Measurements from ENCODE around the gene BSN. TPM values are rescaled to one million over a fixed set of nuclear protein-coding genes. Genes with fewer than 3 reads are reported as not detected.

Gene BSN
- polyA plus RNA-seq, 1 donor (not counting 4 experiments of a cell fraction or from before 2014, with no cell fraction given), result under 0.01 TPM

DNA sequence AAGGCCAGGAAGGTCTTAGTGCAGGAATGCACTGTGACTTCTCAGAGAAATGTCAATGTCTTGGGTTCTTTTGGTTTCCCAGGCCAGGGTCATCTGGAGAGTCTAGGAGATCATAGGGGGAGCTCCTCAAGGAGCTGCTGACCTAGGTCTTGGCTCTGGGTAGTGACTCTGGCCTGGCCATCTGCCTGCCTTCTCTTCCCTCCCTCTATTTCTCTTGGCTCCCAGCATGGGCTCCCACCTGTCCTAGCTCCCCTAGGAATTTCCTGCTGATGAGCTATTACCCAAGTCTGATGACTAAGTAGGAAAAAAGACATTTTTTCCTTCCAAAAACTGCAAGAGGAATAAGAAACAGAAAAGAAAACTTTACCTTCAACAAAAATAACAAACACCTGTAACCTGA, 57.4 kb downstream of the BSN start:
- H2AFZ ChIP-seq (ENCODE audit: control insufficient read depth, low read length), result no peak overlapping the region
- TF ChIP-seq, protein P1, sequence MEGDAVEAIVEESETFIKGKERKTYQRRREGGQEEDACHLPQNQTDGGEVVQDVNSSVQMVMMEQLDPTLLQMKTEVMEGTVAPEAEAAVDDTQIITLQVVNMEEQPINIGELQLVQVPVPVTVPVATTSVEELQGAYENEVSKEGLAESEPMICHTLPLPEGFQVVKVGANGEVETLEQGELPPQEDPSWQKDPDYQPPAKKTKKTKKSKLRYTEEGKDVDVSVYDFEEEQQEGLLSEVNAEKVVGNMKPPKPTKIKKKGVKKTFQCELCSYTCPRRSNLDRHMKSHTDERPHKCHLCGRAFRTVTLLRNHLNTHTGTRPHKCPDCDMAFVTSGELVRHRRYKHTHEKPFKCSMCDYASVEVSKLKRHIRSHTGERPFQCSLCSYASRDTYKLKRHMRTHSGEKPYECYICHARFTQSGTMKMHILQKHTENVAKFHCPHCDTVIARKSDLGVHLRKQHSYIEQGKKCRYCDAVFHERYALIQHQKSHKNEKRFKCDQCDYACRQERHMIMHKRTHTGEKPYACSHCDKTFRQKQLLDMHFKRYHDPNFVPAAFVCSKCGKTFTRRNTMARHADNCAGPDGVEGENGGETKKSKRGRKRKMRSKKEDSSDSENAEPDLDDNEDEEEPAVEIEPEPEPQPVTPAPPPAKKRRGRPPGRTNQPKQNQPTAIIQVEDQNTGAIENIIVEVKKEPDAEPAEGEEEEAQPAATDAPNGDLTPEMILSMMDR (optimal IDR thresholded peaks at IDR 0.05 in 1 of 3, IDR thresholded peaks at IDR 0.05 in 1 of 3, conservative IDR thresholded peaks at IDR 0.05 in 1 of 3; ENCODE audit: extremely low read depth in 1 of 3, insufficient read depth in 2 of 3, low read length in 3 of 3), result no peak
- TF ChIP-seq EZH2 (IDR thresholded peaks at IDR 0.05; ENCODE audit: low read length), result no peak
- dilution Hi-C loops (cut with MboI; ENCODE audit: extremely low pct_ligation_motif_present, low sequenced_read_pairs), result no loop called here
- no peaks in the 10 kb centered on the region for H3K79me2 ChIP-seq (ENCODE audit: control insufficient read depth, insufficient read depth, low read length)
- DNase-seq (ENCODE audit: low read depth, low spot score) (no peak), FAIRE-seq (no peak)
- no peaks in the 10 kb centered on the region for H3K36me3 ChIP-seq (ENCODE audit: control insufficient read depth in 2 of 2, extremely low read depth in 1 of 2, insufficient read depth in 2 of 2, low read length in 2 of 2)
- peaks cover 8% of the 10 kb centered on the region for H3K4me1 ChIP-seq (ENCODE audit: control insufficient read depth, extremely low read depth, insufficient read depth, low read length)
- no peak overlapping the region for H3K4me2 ChIP-seq (ENCODE audit: control insufficient read depth, extremely low read depth, insufficient read depth, low read depth, low read length)
- no peaks in the 10 kb centered on the region for H4K20me1 ChIP-seq (ENCODE audit: control insufficient read depth, extremely low read depth, insufficient read depth, low read length)
- H3K9ac ChIP-seq (ENCODE audit: control insufficient read depth, extremely low read depth, insufficient read depth, low read length), result no peak overlapping the region
- H3K27ac ChIP-seq (ENCODE audit: control insufficient read depth, insufficient read depth, low read length), result no peak overlapping the region
- no peaks in the 10 kb centered on the region for H3K27me3 ChIP-seq (ENCODE audit: control insufficient read depth, extremely low read depth, insufficient read depth, low read length)
- H3K9me1 ChIP-seq (ENCODE audit: control insufficient read depth, extremely low read depth, insufficient read depth, low read length), result no peaks in the 10 kb centered on the region
- H3K4me3 ChIP-seq (ENCODE audit: control insufficient read depth in 2 of 3, extremely low read depth in 1 of 3, insufficient read depth in 2 of 3, low read depth in 1 of 3, low read length in 3 of 3), result no peak overlapping the region
- no peaks in the 10 kb centered on the region for H3K9me3 ChIP-seq (ENCODE audit: control insufficient read depth, low read depth, low read length)

DNA sequence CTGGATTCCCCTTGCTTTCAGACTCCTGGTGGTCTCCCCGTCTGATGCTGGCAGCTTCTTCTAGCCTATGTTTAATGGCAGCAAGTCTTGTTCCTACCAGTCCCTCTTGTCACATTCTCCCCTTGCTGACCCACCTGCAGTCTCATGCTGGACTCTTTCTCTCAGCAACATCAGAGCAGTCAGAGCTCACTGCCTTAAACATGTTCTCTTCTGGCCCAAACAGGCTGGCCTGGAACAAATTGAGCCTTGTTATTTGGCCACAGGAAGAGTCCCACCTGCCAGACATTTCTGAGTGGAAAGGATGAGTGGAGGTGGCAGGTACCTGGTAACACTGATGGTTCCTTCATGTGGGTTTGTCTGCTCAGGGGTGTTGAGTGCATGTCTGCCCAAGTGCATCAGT, 60.7 kb downstream of the BSN start:
- dilution Hi-C loops (cut with MboI; ENCODE audit: extremely low pct_ligation_motif_present, low sequenced_read_pairs), result no loop called here
- no peaks in the 10 kb centered on the region for H3K4me1 ChIP-seq (ENCODE audit: control insufficient read depth, extremely low read depth, insufficient read depth, low read length)
- H3K4me2 ChIP-seq (ENCODE audit: control insufficient read depth, extremely low read depth, insufficient read depth, low read depth, low read length), result no peak overlapping the region
- H3K27me3 ChIP-seq (ENCODE audit: control insufficient read depth, extremely low read depth, insufficient read depth, low read length), result no peaks in the 10 kb centered on the region
- H3K79me2 ChIP-seq (ENCODE audit: control insufficient read depth, insufficient read depth, low read length), result no peaks in the 10 kb centered on the region
- no peaks in the 10 kb centered on the region for H3K9me3 ChIP-seq (ENCODE audit: control insufficient read depth, low read depth, low read length)
- no peak for FAIRE-seq
- no peak overlapping the region for H2AFZ ChIP-seq (ENCODE audit: control insufficient read depth, low read length)
- H3K9ac ChIP-seq (ENCODE audit: control insufficient read depth, extremely low read depth, insufficient read depth, low read length), result no peak overlapping the region
- no peak for TF ChIP-seq EZH2 (IDR thresholded peaks at IDR 0.05; ENCODE audit: low read length)
- TF ChIP-seq, protein P1 (optimal IDR thresholded peaks at IDR 0.05 in 1 of 3, IDR thresholded peaks at IDR 0.05 in 1 of 3, conservative IDR thresholded peaks at IDR 0.05 in 1 of 3; ENCODE audit: extremely low read depth in 1 of 3, insufficient read depth in 2 of 3, low read length in 3 of 3), result no peak
- H4K20me1 ChIP-seq (ENCODE audit: control insufficient read depth, extremely low read depth, insufficient read depth, low read length), result no peaks in the 10 kb centered on the region
- no peaks in the 10 kb centered on the region for H3K36me3 ChIP-seq (ENCODE audit: control insufficient read depth in 2 of 2, extremely low read depth in 1 of 2, insufficient read depth in 2 of 2, low read length in 2 of 2)
- DNase-seq (ENCODE audit: low read depth, low spot score), result no peak
- no peaks in the 10 kb centered on the region for H3K9me1 ChIP-seq (ENCODE audit: control insufficient read depth, extremely low read depth, insufficient read depth, low read length)
- H3K4me3 ChIP-seq (ENCODE audit: control insufficient read depth in 2 of 3, extremely low read depth in 1 of 3, insufficient read depth in 2 of 3, low read depth in 1 of 3, low read length in 3 of 3), result no peak overlapping the region
- no peak overlapping the region for H3K27ac ChIP-seq (ENCODE audit: control insufficient read depth, insufficient read depth, low read length)
